Stimulated activated CD8-positive, alpha-beta memory T cell treated with anti-CD3 and anti-CD28 coated beads, Interleukin-15, amount 100 ng/mL, for 24 hours (primary cell): ENCODE measurements around the gene RAD18.

Experiments
- DNase-seq: peaks from one replicate; pipeline ENCODE4 v3.0.0-alpha.2; 2020; ENCODE audit warnings: low read depth

The RAD18 gene

DNA sequence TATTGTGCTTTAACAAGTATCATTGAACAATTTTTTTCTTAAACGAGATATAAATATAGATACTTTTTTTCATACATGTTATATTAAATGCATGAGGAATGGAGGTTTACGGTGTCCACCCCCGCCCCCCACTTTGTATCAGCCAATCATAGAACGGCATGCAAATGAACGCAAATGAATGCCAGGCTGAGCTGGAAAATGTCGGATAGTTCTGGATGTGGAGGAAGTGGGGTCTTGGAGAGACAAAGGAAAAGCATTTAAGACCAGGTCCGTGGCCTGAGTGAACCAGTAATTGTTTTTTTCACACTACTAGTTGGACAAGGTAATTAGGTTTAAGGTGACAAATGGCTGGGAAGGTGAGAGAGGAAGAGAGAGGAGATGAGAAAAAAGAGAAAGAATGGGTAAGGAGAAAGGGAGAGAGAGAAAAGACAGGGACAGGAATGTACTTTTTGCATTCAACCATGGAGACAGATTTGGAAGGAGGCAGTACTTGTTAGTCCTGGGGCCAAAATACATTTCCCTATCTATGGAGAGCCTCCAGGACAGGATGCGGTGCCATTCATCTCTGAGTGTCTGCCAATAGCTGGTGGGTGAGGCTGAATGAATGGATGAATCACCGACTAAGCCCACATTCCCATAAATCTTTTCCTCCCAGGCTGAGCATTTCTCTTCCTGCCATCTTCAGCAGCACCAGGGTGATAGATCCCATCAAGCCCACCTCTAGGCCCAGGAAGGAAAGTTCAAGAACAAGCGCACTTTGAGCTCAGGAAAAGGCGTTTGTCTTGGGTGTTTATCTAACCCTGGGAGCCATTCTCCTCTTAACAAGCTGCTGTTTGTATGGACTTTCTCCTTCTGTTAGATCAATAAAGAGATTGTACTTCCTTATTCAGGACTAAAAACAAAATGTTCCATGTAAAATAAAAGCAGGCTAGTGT, 1.4 kb upstream of the RAD18 start:
- no peak for DNase-seq

DNA sequence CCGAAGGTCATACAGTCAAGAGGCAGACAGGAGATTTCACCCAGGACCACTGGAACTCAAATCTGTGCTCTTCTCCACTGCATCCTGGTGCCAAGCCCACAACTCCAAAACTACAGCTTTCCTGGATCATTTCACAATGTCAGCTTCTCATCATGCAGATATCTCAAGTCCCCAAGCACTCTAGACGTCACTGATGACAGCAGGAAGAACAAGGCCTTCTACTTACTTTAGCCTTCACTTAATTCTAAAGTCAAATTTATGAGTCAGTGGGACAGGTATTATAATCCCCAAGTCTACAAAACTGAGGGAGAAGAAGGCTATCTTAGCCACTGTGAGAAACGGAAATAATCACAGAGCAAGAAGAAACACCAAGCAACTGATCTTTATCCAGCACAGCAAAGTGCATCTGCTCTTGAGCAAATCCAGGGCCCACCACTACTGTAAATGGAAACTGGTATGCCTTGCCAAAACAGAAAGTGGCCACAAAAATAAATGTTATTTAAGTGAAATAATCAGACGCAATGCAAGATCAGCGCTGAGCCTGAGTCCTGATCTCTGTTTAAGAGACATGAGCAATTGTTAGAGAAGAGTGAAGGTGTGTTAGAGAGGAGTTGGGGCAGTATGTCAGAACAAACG, 928 bp downstream of the RAD18 start:
- DNase-seq: no peak

DNA sequence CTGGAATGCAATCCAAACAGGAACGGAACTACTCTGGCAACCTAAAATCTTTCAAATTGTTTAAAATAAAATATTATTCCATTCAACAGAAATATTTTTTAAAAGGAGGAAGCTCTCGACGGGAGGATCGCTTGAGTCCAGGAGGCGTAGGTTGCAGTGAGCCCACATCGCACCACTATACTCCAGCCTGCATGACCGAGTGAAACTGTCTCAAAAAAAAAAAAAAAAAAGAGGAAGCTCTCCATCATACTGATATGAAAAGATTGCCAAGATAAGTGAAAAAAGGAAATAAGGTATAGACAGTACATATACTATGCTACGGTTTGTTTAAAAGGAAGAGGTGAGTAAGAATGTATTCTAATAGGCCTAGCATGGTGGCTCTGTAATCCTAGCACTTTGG, 3.6 kb downstream of the RAD18 start:
- no peak for DNase-seq

DNA sequence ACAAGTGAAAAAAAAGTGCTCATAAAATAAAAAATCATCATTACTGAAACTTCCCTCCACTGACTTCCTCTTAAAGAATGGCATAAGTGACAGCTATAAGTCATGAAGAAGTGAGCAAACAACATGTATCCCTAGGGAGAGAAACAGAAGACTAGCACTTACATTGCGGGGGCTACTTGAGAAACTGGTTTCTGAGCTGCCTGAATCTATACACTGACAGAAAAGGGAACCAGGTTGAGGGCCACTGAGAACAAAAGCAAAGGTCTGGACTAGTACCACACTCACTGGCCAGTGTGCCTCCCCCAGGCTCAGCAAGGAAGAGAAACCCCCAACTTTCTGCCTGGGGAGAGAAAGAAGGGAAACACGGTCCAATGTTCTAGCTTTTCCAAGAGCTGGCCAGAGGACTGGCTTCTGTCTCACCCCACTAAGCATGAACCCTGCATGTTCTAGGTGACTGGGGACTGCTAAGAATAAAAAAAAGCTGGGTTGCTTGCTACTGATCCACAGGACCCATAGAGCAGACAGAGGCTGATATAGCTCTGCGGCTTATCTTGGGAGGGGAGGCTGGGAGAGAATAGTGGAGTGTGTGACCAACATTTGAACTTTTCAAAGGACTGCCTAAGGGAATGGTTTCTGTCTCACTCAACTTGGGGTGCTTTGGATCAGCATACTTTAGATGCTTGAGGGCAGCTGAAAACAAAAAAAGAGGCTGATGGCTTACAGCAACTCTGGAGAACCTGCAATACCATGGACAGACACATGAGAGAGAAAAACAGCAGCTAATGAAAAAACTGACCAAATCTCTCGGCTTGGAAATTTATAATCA, 8.1 kb downstream of the RAD18 start:
- DNase-seq: no peak

DNA sequence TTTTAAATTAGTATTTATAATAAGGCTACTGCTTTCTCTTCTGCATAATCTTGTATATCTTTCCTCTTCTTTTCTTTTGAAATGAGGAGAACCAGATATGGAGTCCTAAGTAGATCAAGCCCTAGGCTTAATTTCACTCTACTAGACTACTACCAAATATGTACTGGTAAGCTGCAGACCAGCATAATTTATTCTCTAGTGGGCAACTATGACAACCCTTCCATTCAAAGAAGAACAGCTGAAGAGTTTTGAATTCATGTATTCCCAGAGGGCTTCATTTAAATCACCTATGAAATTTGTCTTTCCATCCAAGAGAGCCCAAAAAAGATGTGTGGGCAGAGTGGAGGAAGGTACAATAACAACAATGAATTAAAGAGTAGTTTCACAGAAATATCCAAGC, 10.0 kb downstream of the RAD18 start:
- DNase-seq: no peak

DNA sequence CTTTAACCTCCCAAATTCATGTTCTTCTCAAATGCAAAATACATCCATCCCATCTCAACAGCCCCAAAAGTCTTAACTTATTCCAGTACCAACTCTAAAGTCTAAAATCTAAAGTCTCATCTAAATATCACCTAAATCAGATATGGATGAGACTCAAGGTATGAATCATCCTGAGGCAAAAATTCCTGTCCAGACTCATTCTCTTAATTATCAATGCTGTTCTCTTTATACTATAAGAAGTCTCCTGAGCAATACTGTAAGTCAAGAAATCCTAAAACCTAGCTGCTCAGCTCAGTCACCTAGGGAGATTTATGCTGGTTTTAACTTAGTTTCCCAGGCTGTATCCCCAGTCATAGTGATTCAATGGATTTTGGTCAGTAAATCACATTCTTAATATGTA, 11.1 kb downstream of the RAD18 start:
- no peak for DNase-seq

DNA sequence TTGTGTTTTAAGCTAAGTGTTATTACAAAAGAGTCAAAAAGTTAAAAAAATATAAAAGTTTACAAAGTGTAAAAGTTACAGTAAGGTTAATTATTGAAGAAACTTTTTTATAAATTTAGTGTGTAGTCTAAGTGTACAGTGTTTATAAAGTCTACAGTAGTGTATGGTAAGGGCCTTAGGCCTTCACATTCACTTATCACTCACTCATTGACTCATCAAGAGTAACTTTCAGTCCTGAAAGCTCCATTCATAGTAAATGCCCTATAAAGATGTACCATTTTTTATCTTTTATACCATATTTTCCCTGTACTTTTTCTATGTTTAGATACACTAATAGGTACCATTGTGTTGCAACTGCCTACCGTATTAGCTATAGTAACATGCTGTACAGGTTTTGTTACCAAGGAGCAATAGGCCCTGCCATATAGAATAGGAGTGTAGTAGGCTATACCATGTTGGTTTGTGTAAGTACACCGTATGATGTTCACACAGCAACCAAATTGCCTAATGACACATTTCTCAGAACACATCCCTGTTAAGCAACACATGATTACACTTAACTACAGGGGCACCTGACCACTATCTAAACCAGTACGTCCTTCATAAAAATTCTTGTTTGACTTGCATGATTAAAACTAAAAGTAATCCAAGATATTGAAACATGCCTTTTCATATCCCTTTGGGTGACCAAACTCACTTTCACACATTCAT, 17.2 kb downstream of the RAD18 start:
- DNase-seq: no peak

DNA sequence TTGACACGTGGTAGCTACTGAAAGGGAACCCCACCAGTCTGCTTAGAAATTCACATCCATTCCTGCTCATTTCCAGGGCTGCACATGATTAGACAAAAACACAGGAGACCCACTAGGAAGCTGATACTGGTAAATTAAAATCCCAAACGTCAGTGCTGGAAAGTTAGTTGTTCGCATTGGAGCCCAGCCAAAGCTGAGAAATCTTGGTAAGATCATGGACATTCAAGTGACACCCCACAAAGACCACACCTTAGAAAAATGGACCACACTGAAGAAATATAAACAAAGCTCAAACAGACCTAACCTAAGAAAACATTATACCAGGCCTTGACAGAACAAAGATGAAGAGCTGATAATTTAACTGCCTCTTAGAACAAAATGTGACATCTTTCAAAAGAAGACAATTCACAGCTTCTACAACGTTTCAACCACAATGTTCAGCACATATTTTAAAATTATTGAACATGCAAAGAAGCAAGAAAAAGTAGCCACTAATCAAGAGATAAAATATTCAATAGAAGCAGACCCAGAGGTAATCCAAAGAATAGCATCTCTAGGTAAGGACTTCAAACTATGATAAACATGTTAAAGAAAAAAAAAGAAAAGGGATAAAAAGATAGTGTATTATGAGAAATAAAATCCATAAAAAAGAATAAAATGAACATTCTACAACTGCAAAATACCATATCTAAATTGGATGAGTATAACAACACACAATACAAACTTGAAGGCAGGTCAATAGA, 20.4 kb downstream of the RAD18 start:
- no peak for DNase-seq

DNA sequence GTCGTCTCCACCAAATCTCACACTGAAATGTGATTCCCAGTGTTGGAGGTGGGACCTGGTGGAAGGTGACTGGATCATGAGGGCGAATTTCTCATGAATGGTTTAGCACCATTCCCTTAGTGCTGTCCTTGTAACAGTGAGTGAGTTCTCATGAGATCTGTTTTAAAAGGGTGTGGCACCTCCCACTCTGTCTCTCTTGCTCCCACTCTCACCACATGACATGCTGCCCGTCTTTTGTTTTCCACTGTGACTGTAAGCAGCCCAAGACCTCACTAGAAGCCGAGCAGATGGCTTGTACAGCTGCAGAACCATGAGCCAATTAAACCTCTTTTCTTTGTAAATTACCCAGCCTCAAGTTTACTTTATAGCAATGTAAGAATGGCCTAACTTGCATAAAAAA, 21.2 kb downstream of the RAD18 start:
- no peak for DNase-seq

DNA sequence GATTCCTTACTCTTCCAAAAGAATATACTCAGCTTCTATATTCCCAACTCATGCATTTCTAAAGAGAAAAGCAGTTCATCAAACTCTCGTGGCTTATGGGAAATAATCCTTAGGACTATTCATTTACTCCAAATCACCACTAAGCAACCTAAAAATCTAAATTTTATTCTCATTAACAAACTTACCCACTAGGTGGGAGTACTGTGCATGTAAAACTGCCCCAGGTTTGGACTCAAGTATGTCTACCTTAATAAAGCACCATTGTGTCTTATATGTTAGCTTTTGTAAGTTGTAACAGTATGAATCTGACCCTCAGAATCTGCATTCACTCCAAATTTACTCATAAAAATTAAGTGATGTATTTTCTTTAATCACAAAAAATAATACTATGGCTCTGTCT, 25.3 kb downstream of the RAD18 start:
- DNase-seq: no peak

DNA sequence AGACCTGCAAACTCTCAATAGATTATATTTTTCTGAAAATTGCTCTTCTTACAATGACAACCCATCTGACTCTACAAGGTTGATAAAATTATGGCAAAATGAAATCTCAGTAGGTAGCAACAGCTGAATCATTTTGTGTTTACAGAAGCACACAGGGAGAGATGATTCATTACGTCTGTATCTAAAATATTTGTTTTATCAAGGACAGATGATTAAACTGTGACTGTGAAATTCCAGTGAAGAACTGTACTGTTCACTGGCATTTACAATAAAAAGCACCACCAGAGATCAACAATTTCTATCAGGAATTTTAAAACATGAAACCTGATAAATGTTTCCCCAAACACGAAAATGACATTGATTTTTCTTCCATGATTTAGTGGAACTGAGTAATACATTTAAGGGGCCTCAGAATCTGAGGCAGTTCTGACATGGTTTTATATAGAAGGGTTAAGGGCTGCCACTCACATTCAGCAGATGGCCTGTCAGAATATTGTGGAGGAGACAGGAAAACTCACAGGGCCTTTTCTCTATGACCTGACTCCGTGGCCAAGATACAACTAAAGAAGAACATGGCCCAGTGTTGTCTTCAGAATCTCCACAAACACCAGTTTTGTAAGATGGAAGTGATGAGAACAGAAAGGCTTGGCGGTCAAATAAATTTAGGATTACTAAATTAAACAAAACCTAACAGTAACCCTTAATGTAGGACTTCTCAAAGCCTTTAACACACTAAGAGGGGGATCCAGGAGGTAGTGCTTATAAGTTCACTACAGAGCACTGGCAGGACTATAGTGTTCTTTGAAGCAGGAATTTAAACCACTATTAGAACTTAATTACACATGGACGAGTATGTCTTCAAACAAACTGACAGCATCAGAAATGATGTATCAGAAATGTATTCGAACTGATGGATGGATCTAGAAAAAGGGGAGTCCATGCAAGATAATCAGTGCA, 25.9 kb downstream of the RAD18 start:
- no peak for DNase-seq

DNA sequence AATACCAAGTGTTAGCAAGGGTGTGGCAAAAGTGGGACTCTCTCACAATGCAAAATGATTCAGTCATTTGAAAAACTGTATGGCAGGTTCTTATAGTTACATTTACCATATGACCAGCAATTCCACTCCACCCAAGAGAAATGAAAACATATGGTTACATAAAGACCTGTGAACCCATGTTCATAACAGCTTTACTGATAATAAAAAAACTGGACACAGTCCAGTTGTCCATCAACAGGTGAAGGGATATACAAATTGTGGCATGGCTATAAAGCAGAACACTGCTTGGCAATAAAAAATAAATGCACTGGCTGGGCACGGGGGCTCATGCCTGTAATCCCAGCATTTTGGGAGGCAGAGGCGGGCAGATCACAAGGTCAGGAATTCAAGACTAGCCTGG, 30.8 kb downstream of the RAD18 start:
- DNase-seq: no peak

DNA sequence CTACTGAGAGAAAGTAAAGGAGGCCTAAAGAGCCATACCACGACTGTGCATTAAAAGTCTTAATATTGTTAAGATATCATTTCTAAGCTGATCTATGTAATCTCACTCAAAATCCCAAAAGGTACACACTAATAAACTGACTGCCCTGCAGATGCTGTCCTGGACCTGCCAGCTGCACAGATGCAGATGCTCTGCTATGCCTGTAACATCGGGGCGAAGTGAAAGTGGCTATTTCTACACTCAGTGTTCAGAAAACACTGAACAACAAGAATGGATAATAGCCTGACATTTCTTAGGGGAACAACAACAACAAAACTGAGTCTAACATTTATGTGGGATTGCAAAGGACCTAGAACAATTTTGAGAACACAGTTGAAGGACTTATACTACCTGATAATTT, 31.9 kb downstream of the RAD18 start:
- DNase-seq: no peak

DNA sequence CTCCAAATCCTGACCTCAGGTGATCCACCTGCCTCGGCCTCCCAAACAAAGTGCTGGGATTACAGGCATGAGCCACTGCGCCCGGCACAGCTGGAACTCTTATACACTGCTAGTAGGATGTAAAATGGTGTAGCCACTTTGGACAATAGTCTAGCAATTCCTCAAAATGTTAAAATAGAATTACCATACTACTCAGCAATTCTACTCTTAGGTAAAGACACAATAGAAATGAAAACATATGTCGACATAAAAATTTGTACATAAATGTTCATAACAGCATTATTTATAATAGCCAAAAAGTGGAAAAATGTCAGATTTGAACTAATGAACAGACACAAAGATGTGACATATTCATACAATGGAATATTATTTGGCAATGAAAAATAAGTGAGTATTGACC, 33.4 kb downstream of the RAD18 start:
- no peak for DNase-seq

DNA sequence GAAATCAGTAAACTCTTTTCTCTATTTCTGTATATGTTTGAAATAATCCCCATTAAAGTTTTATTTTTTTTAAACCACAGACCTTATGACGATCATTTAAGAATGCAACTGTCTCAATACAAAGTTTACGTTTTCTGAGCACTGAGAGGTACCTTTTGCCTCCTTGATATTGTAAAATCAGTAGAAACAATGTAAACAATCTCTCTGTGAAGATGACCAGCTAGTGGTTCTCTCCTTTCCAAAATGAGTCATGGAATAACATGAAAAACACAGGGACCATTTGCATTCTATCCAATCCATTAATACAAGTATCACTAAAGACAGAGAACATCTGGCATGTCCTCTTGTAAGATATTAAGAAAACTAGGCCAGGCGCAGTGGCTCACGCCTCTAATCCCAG, 48.8 kb downstream of the RAD18 start:
- no peak for DNase-seq

DNA sequence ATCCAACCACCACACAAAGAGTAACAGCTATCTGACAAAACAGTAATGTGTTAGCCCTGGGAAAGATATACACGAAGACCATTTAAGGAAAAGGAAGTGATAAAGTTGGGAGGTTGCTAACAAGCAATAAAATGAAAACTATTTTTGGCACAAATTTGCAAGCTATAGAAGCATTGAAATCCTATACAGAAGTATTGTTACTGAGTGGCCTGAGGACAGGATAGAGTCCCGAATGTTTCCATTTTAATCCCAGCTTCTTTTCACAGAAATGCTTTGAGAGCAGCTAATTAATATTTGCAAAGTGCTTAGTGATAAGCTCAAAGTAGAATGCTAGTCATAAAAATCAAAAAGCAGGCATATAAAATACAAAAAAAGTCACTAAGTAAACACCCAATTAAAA, 51.5 kb downstream of the RAD18 start:
- DNase-seq: no peak

DNA sequence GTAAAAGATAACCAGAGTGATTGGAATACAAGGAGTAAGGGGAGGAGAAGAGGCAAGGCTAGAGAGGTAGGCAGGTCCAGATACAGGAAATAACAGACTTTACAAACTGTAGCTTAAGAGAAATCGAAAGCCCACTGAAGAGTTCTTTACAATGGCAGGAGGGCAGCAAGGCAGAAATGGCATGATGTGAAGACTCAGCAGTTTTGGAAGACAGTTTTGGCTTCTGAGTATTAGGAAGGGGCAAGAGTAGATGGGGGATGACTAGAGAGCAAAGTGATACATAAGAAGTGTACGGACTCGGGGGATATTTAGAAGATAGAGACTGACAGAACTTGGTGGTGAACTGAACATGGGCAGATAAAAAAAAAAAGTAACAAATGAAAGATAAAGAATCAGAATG, 54.1 kb downstream of the RAD18 start:
- no peak for DNase-seq

DNA sequence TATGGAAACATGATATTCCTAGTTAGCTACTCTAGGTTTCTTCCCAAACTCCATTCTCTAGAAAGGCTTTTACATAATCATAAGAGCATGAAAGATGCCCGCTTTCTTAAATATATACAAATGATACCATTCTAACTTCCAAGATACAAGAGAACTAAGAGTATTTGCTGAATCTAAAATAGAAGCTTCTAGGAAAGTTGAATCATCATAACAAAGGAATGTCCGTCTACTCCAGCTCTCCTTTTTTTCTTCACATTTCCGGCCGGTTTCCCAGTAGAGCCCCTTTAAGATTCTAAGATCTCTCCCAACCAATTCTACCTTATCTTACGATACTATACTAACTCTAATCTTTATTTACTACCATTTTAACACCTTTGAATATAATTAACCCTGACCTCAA, 60.1 kb downstream of the RAD18 start:
- DNase-seq: no peak

DNA sequence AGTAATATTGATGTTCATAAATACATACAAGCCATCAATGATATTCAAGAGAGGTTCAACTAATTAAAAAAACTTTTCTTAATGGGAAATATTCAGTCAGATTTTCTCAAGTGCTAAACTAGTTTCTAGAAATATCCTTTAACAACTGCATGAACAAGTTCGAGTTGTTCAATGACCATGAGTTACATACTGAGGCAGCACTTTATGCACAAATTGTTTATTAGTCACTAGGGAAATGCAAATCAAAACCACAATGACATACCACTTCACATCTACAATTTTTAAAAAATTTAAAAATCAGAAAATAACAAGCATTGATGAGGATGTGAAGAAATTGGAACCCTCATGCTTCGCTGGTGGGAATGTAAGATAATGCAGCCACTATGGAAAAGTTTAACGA, 62.4 kb downstream of the RAD18 start:
- no peak for DNase-seq

DNA sequence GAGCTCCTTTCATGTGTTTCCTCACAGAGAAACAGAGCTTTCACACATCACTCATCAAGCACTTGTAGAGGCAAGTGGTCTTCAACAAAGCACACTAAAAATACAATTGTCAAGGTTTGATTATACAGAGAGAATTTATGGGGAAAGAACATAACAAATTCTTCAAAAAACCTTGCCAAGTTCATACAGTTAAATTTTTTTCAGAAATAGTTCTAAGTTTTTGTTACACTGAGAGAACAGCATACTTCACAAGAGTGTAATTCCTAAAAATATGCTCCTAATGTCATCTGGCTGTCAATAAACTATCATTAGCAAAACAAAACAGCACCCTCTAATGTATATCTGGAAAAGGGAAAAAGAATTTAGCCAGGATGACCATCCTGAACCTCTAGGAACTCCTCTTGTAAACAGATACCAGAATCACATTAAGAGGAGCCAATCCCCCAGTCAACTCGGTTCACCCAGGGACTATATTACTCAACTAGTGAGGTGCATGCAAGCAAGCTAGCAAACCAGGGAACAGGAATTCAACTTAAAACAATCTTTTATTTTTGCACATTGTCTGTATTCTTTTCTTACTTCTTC, 63.3 kb downstream of the RAD18 start:
- no peak for DNase-seq
